Activated gamma-delta T cell treated with Interleukin-2 at 50 U/mL for 16 hours (primary cell): ENCODE results near the gene ARL6.

Experiments used
- DNase-seq: peaks from one replicate; pipeline ENCODE4 v3.0.0-alpha.2; 2020

Gene ARL6, protein sequence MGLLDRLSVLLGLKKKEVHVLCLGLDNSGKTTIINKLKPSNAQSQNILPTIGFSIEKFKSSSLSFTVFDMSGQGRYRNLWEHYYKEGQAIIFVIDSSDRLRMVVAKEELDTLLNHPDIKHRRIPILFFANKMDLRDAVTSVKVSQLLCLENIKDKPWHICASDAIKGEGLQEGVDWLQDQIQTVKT

DNA sequence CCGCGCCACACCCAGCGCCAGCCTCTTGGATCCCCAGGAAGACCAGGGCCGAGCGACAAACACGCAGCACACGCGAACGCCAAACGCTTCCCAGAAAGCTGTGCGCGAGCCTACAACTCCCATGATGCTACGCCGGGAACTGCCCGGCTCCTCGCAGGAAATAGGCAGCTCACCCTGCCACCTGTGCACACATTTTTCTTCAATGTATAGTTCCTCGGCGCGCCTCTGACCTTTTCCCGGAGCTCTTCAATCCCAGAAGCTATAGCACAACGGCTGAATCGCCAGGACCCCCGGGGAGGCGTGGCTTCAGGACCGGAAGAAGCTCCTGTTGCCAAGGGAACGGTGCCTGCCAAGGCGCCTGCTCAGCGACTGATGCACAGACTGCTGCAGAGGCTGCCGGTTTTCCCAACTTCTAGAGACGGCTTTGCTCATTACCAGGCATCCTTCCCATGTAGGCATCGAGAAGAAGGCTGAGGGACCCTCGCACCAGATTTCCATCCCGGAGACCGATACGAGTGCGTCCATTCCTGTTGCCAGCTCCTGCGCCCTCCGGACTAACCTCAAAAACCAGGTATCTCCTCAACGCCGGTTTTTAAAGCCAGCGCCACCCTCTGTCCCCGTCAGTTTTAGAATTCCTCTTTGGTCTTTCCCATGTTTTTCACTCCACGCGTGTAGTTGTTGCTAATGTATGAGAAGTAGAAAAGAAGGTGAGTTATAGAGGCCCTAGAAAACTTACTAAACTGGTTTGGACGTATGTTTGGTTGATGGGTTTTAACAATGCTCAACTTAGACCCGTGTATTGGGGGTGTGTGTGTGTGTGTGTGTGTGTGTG, at the start of gene ARL6:
Gene ARL6 (plus strand): TSS at position 352 of the 832 bp plus-strand sequence. CDS start 3,350 bp downstream, outside the sequence.
- peak; percentile 61 for DNase-seq

DNA sequence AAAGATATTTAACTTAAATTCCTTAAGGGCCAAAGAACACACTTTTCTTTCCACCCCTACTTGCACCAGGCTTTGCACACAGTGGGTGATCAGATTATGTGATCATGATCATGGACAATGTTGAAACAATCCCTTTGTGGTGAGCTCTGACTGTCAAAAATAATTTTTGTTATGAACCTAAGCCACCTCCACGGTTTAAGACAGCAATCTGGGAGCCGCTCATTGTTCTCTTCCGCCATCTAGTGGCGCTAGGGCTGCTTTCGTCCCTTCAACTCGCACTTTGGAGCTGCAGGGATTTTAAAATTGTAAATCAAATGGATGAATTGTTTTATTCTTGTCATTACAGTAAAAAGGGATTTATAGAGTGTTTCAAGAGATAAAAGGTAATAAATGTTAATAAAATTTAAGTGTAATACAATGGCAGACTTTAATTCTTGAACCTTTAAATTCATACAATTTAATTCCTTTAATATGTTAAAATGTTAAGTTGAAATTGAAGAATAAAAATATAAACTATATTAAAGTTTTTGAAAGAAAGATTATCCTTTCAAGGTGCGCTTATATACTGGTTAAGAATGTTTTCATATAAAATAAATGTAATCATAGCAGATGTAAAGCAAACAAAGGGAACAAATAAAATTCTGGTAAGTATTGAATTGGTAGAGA, 45.3 kb upstream of the ARL6 start:
- peak; percentile 50 for DNase-seq

DNA sequence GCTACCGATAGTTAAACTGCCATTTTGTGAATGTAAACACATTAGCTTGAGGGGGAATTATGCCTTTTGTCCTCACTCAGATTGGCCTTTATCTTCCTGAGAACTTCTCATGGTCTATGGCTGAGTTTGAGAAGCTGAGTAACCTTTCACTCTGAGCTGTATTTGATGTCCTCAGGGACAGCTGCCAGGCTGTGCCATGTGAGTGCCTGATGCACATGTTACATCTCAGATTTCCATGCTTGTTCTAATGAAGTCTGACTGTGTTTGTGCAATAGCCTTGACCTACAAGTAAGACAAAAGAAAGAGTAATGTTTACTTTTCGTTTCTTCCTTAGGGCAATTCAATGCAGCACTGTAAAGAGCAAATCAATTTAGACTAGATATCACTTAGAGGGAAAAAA, 44.1 kb upstream of the ARL6 start:
- DNase-seq = no peak

DNA sequence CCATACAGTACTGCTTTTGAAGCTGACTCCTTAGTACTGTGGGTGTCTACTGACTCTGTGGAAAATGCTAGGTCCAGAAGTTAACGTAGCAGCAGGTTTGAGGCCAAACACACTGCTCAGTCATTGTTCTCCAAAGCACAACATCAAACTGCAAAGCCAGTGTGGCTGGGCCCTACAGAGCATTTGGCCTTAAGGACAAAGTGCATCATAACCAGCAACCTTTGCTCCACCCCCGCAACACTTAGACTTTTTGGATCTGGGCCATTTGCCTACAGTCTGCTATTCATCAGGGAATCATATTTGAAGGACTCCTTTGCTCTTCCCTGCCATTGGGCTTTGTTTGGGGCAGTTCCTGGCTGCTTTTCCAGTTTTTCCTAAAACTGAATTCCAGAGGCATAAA, 43.1 kb upstream of the ARL6 start:
- no peak for DNase-seq

DNA sequence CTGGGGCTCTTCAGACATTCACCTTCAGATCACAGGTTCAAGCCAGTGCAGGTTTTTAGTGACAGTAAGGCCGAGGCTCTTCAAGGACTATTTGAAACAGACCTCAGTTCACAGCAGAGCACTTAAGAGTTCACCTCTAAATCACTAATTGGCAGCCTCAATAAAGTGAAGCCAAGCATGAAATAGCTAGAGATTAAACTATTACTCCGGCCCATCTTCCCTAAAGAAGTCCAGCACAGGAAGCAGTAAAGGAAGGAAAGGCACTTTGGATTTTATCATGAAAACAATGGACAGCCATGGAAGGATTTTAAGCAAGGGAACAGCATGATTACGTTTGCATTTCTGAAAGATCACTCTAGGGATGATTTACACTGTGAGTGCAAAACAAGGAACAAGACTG, 27.6 kb upstream of the ARL6 start:
- no peak for DNase-seq

DNA sequence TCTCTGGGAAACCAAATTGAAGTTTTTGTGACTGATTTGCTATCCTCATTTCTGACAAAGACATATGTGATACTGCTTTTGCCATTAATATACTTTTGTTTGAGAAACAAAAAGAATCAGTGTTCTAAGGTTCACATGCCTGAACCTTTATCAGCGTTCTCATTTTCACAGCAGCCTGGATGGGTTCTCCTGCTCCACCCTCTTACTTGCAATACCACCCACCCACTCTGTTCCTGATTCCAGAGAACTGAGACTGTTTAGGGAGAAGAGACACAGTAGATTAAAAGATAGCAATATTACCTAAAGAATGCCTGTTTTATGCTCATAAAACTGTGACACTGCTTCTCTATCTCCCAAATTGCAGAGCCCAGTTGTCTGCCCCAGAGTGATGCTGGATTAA, 25.8 kb upstream of the ARL6 start:
- no peak for DNase-seq

DNA sequence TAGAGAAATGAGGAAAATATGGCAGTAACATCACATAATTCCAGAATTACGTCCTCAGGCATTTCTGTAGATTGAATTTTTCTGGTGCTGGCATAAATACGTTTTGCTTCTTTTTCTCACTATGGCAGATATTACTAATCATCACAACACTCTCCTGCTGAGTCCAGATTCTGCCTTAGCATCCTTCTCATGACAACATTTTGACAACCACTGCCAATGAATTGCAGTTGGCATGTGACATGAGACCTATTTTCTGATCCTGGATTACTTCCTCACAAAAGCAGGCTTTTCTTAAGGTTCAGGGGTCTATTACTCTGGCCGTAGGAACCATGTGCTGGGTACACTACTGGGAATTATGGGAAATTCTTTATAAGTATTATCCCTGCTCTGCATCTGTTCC, 22.5 kb upstream of the ARL6 start:
- DNase-seq = no peak

DNA sequence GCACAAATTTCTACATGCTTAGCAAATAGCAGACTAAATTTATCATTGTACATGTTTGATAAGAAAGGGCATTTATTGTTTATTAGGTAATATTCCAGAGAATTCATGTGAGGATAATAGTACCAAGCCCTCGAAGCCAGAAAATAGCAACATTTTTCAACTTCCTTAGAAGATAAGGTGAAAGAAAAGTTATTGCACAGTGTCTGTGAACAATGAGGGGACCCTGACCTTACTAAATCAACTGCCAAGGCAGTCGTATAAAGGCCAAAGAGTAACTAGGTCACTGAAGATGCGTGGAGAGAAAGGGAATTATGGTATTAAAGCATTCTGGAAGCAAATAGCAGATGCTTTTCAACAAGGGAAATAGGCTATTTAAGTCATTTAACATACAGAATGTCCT, 20.3 kb upstream of the ARL6 start:
- no peak for DNase-seq

DNA sequence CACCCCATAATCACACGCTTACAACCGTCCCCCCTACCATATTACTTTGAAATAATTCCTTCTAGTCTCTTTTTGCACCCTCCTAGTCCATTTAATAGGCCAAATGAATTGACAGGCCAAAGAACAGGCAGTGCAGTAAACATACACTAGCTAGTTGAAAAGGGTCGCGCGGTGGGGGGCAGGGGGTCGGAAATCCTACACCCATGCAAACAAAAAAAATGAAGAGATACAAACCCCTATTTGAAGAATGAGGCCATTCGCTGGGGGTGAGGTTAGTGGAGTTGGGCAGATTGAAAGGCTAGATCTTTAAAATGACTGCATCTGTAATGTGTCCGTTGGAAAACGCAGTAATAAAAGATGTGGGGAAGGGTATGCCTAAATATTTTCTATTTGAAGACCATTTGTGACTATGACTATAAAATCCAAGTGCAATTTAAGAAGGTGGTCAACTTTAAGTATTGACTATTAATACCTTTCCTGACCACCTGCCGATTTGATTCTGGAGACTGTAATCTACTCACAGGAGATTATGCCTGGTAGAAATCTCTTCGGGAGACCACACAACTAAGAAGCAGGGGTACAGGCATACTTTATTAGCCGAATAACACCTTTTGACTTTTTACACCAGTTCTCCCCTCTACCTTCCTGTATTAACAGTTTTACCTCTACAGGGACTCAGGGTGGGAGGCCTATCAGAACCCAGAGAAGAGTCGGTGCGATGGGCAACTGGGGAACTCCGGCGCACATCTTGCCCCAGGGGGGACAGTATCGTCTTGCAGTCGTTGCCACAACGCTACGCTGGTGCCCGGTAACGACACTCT, 762 bp upstream of the ARL6 start:
- no peak for DNase-seq

DNA sequence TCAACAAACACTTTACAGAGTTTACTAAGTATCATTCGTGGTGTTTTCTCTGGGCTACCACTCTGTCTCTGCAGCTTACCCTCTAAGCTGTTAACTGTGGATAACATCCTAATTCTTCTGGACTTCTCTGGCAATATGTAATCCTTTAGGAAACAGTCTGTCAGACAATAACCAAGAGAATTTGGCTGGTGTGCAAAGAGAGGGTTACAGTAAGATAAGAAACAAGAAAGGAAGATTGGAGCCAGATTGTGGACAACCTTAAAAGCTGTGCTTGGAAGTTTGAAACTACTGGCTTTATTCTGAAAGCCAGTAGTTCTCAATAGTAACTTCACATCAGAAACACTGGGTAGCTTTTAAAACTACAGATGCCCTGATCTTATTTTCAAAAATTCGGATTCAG, 778 bp downstream of the ARL6 start:
- DNase-seq = no peak

DNA sequence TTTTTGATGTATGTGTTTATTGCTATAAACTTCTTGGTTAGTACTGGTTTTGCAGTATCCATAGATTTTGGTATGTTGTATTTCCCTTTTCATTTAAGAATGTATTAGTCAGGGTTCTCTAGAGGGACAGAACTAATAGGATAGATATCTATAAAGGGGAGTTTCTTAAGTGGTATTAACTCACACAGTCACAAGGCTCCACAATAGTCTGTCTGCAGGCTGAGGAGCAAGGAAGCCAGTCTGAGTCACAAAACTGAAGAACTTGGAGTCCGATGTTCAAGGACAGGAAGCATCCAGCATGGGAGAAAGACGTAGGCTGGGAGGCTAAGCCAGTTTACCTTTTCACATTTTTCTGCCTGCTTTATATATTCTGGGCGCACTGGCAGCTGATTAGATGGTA, 8.4 kb downstream of the ARL6 start:
- DNase-seq = no peak

DNA sequence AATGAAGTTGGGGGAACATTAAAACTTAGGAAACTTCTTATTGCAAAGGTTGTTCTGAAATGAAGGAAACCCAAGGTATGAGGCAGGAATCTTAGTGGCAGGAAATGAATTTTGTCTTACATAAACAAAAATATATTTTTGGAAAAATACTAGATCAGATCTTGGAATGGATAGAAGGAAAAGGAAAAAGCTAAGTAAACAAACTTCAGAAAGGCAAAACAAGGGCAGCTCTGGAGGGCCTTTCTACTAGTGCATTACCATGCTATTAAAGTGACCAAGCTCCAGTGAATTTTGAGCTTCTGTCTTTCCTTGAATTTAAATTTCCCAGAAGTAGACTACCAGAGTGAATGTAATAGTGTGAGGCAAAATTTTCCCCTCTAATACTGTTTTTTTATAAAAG, 13.6 kb downstream of the ARL6 start:
- DNase-seq = no peak

DNA sequence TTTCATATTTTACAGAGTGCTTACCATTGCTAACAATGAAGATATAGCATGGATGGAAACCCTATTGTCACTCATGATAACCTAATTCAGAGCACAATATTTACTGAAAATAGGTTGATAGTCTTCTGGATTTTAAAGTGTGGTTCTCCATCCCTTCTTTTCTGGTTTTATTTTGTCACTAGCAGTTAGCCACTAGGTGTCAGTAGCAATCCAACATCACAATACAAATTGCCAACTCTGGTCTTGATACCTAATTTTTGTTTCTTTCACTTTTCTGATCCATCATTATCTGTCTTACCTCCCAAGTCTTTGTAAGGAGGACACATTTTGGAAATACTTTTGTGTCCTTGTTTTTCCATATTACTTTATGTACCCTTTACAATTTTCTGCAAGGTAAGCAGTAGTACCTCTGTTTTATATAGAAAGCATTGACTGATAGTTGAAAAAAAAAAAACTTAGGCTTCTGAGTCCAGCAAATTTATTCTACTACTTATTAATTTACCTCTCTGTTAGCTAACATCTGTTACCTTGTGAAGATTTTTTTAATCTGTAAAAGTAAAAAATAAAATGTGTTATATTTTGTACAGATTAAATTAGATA, 29.0 kb downstream of the ARL6 start:
- no peak for DNase-seq

DNA sequence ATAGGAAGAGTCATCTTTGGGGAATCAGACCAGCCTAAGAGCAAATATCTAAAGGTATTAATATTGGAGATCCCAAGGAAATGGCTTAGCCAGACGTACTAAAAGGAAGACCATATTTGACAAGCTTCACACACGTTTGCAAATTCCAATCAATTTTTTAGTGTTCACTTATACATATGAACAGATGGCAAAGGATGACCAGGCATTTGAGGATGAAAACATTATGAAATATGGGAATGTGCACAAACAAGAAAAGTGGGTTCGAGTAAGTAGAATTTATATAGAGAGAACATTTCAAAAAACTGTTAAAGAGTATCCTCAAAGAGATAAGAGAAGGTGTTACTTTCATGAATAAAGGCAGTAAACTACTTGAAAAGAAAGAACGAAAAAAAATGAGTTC, 31.4 kb downstream of the ARL6 start:
- no peak for DNase-seq

DNA sequence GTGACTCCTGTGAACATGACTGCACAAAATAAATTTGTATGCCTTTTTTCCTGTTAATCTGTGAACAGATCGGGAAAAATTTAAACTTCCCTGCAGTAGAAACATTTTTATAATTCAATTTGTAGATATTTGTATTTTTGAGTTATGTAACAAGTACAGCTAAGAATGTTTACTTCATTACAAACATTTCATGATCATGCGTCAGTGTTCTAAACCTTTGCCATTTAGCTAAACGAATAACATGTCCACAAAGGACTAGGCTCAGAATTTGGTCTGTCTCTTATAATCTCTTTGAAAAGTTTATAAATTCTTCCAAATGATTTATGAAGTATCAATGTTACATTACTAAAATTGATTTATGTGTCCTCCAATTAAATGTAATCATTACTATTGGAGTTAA, 39.9 kb downstream of the ARL6 start:
- no peak for DNase-seq

DNA sequence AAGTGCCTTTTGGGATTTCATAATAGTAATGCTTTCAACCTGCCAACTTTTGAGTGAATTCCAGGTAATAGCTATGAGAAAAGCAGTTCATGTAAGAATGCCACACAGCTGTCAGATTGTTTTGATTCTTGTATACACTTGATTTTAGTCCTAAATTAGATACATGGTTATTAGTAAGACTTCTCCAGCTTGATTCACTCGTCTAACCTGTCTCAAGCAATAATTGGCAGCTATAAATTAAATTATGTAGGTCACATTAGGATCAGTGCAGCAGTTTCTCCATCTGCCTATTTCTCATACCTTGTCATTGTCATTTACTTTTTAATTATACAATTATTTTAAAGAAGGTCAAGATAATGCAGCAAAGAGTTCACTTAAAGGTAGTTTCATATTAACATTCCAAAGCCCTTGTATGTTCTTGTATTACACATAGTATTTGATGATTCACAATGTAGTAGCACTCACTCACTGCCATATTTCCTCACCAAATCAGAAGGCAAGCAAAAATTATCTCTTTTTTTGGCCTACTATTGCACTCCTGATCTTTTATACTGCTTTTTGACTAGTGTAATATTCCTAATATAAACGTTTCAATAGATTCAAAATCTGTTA, 46.3 kb downstream of the ARL6 start:
- no peak for DNase-seq

DNA sequence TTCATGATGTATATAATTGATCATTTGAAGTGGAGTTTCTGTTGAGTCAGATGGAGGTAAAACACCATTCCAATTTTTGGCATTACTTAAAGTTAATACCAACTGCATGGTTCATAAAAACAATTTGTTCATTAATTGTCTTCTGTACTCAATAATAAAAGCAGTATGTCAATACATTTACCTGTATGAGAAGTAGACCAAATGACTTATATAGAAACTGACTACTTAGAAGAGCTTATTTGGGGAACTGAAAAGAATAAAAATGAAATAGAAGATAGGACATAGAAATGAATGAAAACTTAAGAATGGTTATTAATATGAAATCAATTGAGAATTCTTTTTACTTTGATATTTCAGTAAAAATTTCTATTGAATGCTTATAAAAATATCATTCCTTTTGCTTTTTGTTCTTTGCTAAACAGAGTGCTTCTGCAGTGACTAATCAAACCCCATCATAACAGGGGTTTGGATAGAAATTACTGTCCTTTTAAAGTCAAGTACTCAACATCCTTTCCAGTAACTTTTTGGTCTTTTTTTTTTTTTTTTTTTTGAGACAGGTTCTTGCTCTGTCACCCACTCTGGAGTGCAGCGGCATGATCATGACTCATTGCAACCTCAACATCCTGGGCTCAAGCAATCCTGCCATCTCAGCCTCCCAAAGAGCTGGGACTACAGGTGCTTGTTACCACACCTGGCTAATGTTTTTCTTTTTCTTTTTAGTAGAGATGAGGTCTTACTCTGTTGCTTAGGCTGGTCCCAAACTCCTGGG, 50.8 kb downstream of the ARL6 start:
- peak; percentile 24 for DNase-seq

DNA sequence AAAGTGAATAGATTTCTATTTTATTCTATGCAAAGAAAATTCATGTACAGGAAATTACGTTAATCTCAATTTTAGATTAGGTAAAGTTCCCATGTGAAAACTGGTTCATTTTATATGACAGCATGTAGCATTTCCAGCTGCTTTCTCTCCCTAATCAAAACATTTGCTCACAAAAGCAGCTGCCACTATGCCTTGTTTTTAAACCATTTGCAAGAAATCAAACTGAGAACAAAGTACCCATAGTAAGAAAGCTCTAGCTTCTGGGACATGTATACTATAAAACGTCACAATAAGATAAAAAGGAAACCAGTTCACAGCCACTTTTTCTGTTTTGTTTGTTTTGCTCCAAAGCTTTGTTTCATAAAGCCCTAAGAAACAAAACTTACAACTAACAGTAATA, 52.3 kb downstream of the ARL6 start:
- no peak for DNase-seq

DNA sequence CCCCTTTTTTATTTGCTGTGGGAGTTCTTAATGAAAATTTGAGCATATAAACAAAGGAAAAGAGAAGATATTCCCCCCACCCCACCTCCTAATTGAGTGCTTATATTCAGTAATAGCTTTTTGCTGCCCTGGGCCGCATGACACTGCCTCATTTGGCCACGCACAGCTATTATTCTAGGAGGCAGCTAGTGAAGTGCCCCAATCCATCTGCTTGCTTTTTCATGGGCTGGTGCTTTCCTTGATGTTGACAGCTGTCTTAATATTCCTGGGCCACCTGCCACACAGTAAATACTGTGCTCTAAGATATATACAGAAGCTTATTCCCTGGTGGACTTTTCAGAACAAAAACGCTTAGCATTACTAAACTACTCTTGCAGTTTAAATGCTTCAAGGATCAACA, 53.4 kb downstream of the ARL6 start:
- DNase-seq = no peak

DNA sequence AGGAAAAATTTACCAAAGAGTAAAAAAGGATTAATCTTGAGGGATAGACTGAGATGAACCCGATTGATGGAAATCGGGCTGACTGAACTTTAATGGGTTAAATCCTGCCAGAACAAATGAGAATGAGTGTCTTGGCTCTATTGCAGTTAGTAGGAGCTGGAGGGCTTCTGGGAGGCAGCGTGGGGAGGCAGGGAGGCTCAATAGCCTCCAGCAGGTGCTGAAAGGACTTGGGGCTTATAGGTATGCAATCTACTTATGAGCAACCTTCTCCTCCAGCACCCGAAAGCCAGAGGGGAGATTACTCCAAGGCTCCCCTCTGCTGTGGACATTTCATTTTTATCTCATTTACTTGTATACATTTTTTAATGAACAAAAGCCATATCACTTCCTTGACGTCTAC, 56.2 kb downstream of the ARL6 start:
- DNase-seq = no peak

DNA sequence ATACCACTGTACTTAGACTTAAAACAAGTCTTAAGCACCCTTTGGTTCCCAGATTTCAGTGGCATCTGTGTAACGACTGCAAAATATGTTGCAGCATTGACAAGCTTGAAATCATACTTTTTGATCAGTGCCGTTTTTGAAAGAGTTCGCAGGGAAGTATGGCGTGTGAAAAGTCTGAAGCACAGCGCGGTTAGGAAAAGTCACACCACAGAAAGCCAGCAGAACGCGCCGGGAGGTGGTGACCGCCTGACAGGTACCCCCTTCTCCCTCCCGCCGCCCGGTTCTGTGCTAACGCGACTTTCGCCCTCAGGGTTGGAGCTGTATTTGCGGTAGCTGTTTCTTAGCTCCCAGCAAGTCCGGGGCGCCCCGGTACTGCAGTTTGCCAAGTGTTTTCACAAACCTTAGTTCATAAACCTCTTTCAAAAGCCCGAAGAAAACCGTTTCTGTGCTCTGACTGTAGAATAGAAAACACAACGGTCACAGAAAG, 56.8 kb downstream of the ARL6 start:
- peak; percentile 40 for DNase-seq
